Trophoblast cell (in vitro differentiated cells and primary cell): ENCODE data around the gene PAX7.

Experiments used
- DNase-seq, 2 donors: peaks; one replicate each; pipeline ENCODE4 v3.0.0-alpha.2; 2016
- H2AFZ ChIP-seq: 2 replicates; pipeline ENCODE4 v1.6.1; 2013; ENCODE audit warnings: low read length, moderate library complexity, mild to moderate bottlenecking; ENCODE audit not compliant: insufficient read depth, poor library complexity
- H2AK5ac ChIP-seq: 2 replicates; pipeline ENCODE4 v1.6.1; 2013; ENCODE audit warnings: mild to moderate bottlenecking, low read length
- H2BK120ac ChIP-seq: 2 replicates; pipeline ENCODE4 v1.6.1; 2013; ENCODE audit warnings: low read length, mild to moderate bottlenecking, moderate library complexity; ENCODE audit not compliant: insufficient read depth, poor library complexity
- H2BK12ac ChIP-seq: 2 replicates; pipeline ENCODE4 v1.6.1; 2013; ENCODE audit warnings: mild to moderate bottlenecking, low read length, moderate library complexity
- H2BK5ac ChIP-seq: 2 replicates; pipeline ENCODE4 v1.6.1; 2013; ENCODE audit warnings: low read length, low read depth, moderate library complexity, mild to moderate bottlenecking; ENCODE audit not compliant: poor library complexity
- H3K14ac ChIP-seq: 2 replicates; pipeline ENCODE4 v1.6.1; 2013; ENCODE audit warnings: mild to moderate bottlenecking, low read length
- H3K18ac ChIP-seq: 2 replicates; pipeline ENCODE4 v1.6.1; 2013; ENCODE audit warnings: mild to moderate bottlenecking, low read length
- H3K23ac ChIP-seq: 2 replicates; pipeline ENCODE4 v1.6.1; 2013; ENCODE audit warnings: low read length
- H3K27ac ChIP-seq: 2 replicates; pipeline ENCODE4 v1.5.1; 2013; ENCODE audit warnings: low read depth, mild to moderate bottlenecking, inconsistent platforms, low read length, moderate library complexity
- H3K27me3 ChIP-seq: 2 replicates; pipeline ENCODE4 v1.6.1; 2013; ENCODE audit warnings: inconsistent platforms, mild to moderate bottlenecking, low read length, moderate library complexity; ENCODE audit not compliant: insufficient read depth
- H3K36me3 ChIP-seq, 2 experiments: 1 replicate in 1 of 2; 2 replicates in 1 of 2; pipeline ENCODE4 v1.6.1; 2013; ENCODE audit warnings: low read length in 2 of 2, mild to moderate bottlenecking in 2 of 2, moderate library complexity in 1 of 2; ENCODE audit not compliant: insufficient read depth in 2 of 2, control insufficient read depth in 1 of 2
- H3K4ac ChIP-seq: 2 replicates; pipeline ENCODE4 v1.6.1; 2013; ENCODE audit warnings: low read depth, mild to moderate bottlenecking, low read length, moderate library complexity
- H3K4me1 ChIP-seq, 2 experiments: 1 replicate in 1 of 2; 2 replicates in 1 of 2; pipeline ENCODE4 v1.6.1; 2013; ENCODE audit warnings: low read length in 2 of 2, mild to moderate bottlenecking in 2 of 2, moderate library complexity in 1 of 2; ENCODE audit not compliant: insufficient read depth in 2 of 2, control insufficient read depth in 1 of 2
- H3K4me2 ChIP-seq: 2 replicates; pipeline ENCODE4 v1.6.1; 2013; ENCODE audit warnings: inconsistent platforms, mild to moderate bottlenecking, low read length, moderate library complexity
- H3K4me3 ChIP-seq: 2 replicates; pipeline ENCODE4 v1.5.1; 2013; ENCODE audit warnings: mild to moderate bottlenecking, low read depth, low read length, inconsistent platforms
- H3K79me1 ChIP-seq: one replicate; pipeline ENCODE4 v1.6.1; 2013; ENCODE audit warnings: low read length
- H3K79me2 ChIP-seq: 2 replicates; pipeline ENCODE4 v1.6.1; 2013; ENCODE audit warnings: low read length, mild to moderate bottlenecking; ENCODE audit not compliant: control insufficient read depth, insufficient read depth, poor library complexity
- H3K9ac ChIP-seq: 2 replicates; pipeline ENCODE4 v1.6.1; 2013; ENCODE audit warnings: mild to moderate bottlenecking, low read length
- H3K9me3 ChIP-seq: 2 replicates; pipeline ENCODE4 v1.6.1; 2013; ENCODE audit warnings: low read depth, mild to moderate bottlenecking, control low read depth, inconsistent platforms, low read length; ENCODE audit not compliant: insufficient read depth
- H4K12ac ChIP-seq: 2 replicates; pipeline ENCODE4 v1.6.1; 2013; ENCODE audit warnings: low read depth, mild to moderate bottlenecking, low read length, moderate library complexity
- H4K8ac ChIP-seq: 2 replicates; pipeline ENCODE4 v1.6.1; 2013; ENCODE audit warnings: low read depth, mild to moderate bottlenecking, low read length, moderate library complexity
- H4K91ac ChIP-seq: one replicate; pipeline ENCODE4 v1.6.1; 2013; ENCODE audit warnings: low read depth, mild to moderate bottlenecking, low read length, moderate library complexity
- WGBS: extraction: QIAGEN DNeasy Blood & Tissue Kit; methylation state at CpG from one replicate; pipeline ENCODE4 v1.1.7; 2013; ENCODE audit warnings: missing lambda C conversion rate; ENCODE audit not compliant: insufficient read length, insufficient coverage; ENCODE audit errors: extremely low coverage; 5-methylcytosine and 5-hydroxymethylcytosine counted together

The PAX7 gene

DNA sequence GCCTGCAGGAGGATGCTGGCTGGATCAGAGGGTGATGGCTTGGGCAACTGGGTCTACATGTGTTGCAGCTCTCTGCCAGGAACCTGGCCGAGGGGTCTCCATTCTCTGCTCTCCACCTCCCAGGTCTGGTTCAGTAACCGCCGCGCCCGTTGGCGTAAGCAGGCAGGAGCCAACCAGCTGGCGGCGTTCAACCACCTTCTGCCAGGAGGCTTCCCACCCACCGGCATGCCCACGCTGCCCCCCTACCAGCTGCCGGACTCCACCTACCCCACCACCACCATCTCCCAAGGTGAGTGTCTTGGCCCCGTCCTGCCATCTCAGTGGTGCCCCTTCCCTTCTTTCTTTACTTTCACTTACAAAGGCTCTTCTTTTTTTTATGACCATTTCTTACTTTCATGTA lies 69.9 kb downstream of the PAX7 start:
- Histone ChIP-seq H3K23ac (no peak overlapping the region), H2BK120ac (no peak overlapping the region), H2BK12ac (no peak overlapping the region), H2AK5ac (no peak overlapping the region), H3K79me1 (no peaks in the 10 kb centered on the region), H4K8ac (no peak overlapping the region), H2BK5ac (no peak overlapping the region), H2AFZ (no peak overlapping the region), H3K79me2 (no peaks in the 10 kb centered on the region), H3K18ac (no peak overlapping the region), H3K4me1 (no peaks in the 10 kb centered on the region), H3K9me3 (no peaks in the 10 kb centered on the region), H3K36me3 (no peaks in the 10 kb centered on the region), H3K27ac (no peak overlapping the region), H3K4me3 (no peak overlapping the region), H3K4me2 (no peak overlapping the region), H3K4ac (no peak overlapping the region), H3K27me3 (peaks cover under 1% of the 10 kb centered on the region), H4K91ac (no peak overlapping the region), H4K12ac (no peak overlapping the region), H3K9ac (no peak overlapping the region), H3K14ac (no peak overlapping the region)
- no peak for DNase-seq
- WGBS, result no CpG with 5 or more reads among the region's 12 CpGs

DNA sequence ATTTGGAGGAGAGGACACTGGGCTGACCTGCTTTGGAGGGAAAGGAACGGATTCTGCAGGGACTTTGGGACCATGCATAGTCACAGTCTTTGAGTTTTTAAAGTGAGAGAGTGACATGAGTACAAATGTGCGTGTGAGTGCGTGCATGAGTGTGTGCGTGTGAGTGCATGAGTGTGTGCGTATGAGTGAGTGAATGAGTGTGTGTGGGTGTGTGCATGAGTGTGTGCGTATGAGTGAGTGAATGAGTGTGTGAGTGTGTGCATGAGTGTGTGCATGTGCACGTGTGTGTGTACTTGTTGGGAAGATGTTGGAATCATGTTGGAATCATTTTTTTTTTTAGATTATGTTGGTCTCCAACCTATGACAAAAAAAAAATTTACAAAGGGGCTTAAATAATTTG lies 70.5 kb downstream of the PAX7 start:
- H4K91ac ChIP-seq, result no peak overlapping the region
- H3K27me3 ChIP-seq, result no peaks in the 10 kb centered on the region
- H4K12ac ChIP-seq, result no peak overlapping the region
- H2BK120ac ChIP-seq, result no peak overlapping the region
- no peaks in the 10 kb centered on the region for H3K79me2 ChIP-seq
- DNase-seq, result no peak
- no peak overlapping the region for H3K23ac ChIP-seq
- H2BK5ac ChIP-seq, result no peak overlapping the region
- no peak overlapping the region for H3K14ac ChIP-seq
- no peak overlapping the region for H3K18ac ChIP-seq
- no peaks in the 10 kb centered on the region for H3K79me1 ChIP-seq
- H2AFZ ChIP-seq, result no peak overlapping the region
- WGBS, result 100% methylated on average over 5 of the region's 7 CpGs
- no peaks in the 10 kb centered on the region for H3K4me1 ChIP-seq
- no peaks in the 10 kb centered on the region for H3K36me3 ChIP-seq
- no peak overlapping the region for H3K4me3 ChIP-seq
- H4K8ac ChIP-seq, result no peak overlapping the region
- H2BK12ac ChIP-seq, result no peak overlapping the region
- no peak overlapping the region for H3K4me2 ChIP-seq
- H3K9me3 ChIP-seq, result no peaks in the 10 kb centered on the region
- H3K9ac ChIP-seq, result no peak overlapping the region
- no peak overlapping the region for H3K27ac ChIP-seq
- no peak overlapping the region for H2AK5ac ChIP-seq
- no peak overlapping the region for H3K4ac ChIP-seq

DNA sequence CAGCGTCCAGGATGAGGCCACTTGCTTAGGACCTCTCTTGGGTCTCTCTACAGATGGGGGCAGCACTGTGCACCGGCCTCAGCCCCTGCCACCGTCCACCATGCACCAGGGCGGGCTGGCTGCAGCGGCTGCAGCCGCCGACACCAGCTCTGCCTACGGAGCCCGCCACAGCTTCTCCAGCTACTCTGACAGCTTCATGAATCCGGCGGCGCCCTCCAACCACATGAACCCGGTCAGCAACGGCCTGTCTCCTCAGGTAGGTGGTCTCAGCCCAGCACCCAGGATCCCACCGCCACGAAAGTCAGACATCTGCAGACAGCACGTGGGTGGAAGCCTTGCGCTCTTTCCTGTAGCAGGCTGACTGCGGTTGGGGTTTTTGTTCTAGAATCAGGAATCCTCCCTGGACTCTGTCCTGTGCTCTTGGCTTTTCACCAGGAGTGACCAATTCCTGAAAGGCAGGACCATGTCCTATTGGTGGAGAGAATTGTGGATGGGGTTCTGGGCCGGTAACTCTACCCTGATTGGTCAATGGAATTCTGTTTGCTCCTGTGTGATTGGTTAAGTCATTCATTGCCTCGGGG lies 72.5 kb downstream of the PAX7 start:
- WGBS, result no CpG with 5 or more reads among the region's 21 CpGs
- H2AFZ ChIP-seq, result no peak overlapping the region
- H4K91ac ChIP-seq, result no peak overlapping the region
- H2BK5ac ChIP-seq, result no peak overlapping the region
- no peak overlapping the region for H3K4ac ChIP-seq
- H3K4me1 ChIP-seq, result no peaks in the 10 kb centered on the region
- H2BK120ac ChIP-seq, result no peak overlapping the region
- H3K27me3 ChIP-seq, result no peaks in the 10 kb centered on the region
- H3K4me3 ChIP-seq, result no peak overlapping the region
- no peaks in the 10 kb centered on the region for H3K79me2 ChIP-seq
- H3K36me3 ChIP-seq, result no peaks in the 10 kb centered on the region
- DNase-seq, result no peak
- H3K18ac ChIP-seq, result no peak overlapping the region
- H3K79me1 ChIP-seq, result no peaks in the 10 kb centered on the region
- no peak overlapping the region for H2BK12ac ChIP-seq
- H3K14ac ChIP-seq, result no peak overlapping the region
- no peak overlapping the region for H4K8ac ChIP-seq
- H4K12ac ChIP-seq, result no peak overlapping the region
- no peak overlapping the region for H3K9ac ChIP-seq
- H2AK5ac ChIP-seq, result no peak overlapping the region
- no peak overlapping the region for H3K27ac ChIP-seq
- no peak overlapping the region for H3K23ac ChIP-seq
- no peaks in the 10 kb centered on the region for H3K9me3 ChIP-seq
- H3K4me2 ChIP-seq, result no peak overlapping the region

DNA sequence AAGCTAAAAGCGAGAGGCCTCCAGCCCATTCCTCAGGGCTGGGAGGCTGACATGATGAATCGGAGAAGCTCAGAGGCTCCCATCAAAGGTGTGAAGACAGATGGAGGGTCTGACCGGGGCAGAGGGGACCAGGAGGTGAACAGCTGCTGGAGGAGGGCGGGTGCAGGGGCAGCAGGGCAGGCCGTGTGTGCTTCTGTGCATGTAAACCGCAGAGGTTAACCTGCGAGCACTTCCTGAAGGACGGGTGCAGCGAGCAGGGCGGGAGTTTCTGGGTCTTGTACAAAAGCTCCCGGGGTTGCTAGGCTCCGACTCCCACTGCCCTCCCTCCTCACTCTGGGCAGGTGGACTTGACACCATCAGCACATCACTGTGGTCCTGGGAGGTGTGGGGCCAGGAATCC lies 75.2 kb downstream of the PAX7 start:
- no peak overlapping the region for H2BK120ac ChIP-seq
- no peaks in the 10 kb centered on the region for H3K79me2 ChIP-seq
- no peak overlapping the region for H3K18ac ChIP-seq
- H3K27me3 ChIP-seq, result no peaks in the 10 kb centered on the region
- H3K36me3 ChIP-seq, result no peaks in the 10 kb centered on the region
- H2AK5ac ChIP-seq, result no peak overlapping the region
- H3K4me1 ChIP-seq, result no peaks in the 10 kb centered on the region
- H3K9ac ChIP-seq, result no peak overlapping the region
- H4K91ac ChIP-seq, result no peak overlapping the region
- H3K79me1 ChIP-seq, result no peaks in the 10 kb centered on the region
- no peak overlapping the region for H3K23ac ChIP-seq
- DNase-seq, result no peak
- no peak overlapping the region for H3K4ac ChIP-seq
- no peak overlapping the region for H2AFZ ChIP-seq
- no peak overlapping the region for H4K8ac ChIP-seq
- no peak overlapping the region for H3K4me3 ChIP-seq
- no peak overlapping the region for H3K14ac ChIP-seq
- no peak overlapping the region for H4K12ac ChIP-seq
- no peaks in the 10 kb centered on the region for H3K9me3 ChIP-seq
- H2BK5ac ChIP-seq, result no peak overlapping the region
- no CpG with 5 or more reads among the region's 12 CpGs for WGBS
- no peak overlapping the region for H3K4me2 ChIP-seq
- no peak overlapping the region for H2BK12ac ChIP-seq
- no peak overlapping the region for H3K27ac ChIP-seq
